K562 (cell line): ENCODE data around the gene NUB1. TPM values are rescaled to one million over a fixed set of nuclear protein-coding genes. Genes with fewer than 3 reads are reported as not detected.

Experiments used
- ATAC-seq: fragments of 200-7000 bp; cut with Tn5 transposase; 3 replicates; pipeline ENCODE4 v1.9.1; 2020; ENCODE audit warnings: moderate library complexity
- BruUV-seq: library from RNA; stranded (reverse); fragments of 400-500 nt; replicated peaks from 2 replicates; lab custom pipeline; 2021; lab: Mats Ljungman, UMichigan
- CTCF ChIA-PET: fragments of 300-600 bp; formaldehyde crosslinking; extraction: SDS; loops from one replicate; lab custom pipeline; 2021; ENCODE audit warnings: low intra/inter-chr PET ratio; lab: Yijun Ruan, JAX
- POLR2A ChIA-PET: fragments of 300-600, 350-650 bp; sonication (Branson Sonifier 250); formaldehyde crosslinking; extraction: SDS; loops from one replicate; lab custom pipeline; 2021; ENCODE audit warnings: antibody characterized with exemption, inconsistent platforms; lab: Yijun Ruan, JAX
- DNase-seq, 4 experiments: peaks; one replicate each; pipeline versions ENCODE4 v3.0.0 to v3.0.0-alpha.2; 2011 to 2018; ENCODE audit warnings: low spot score in 3 of 4, mixed read lengths in 3 of 4; ENCODE audit errors: extremely low read depth in 1 of 4
- FAIRE-seq: peaks from 2 replicates; lab custom pipeline; 2011; peaks lifted over from hg19 to GRCh38; lab: Jason Lieb, UNC
- H2AFZ ChIP-seq: 2 replicates; pipeline ENCODE4 v1.6.0; 2011; ENCODE audit warnings: low read depth, low read length, control low read depth, inconsistent platforms
- H3K27ac ChIP-seq: fragments of 200-600 bp; 3 replicates; pipeline ENCODE4 v1.8.0; 2011; ENCODE audit warnings: low read depth, mild to moderate bottlenecking, control low read depth, inconsistent platforms, low read length, moderate library complexity, mixed read lengths; ENCODE audit errors: extremely low read depth
- H3K27me3 ChIP-seq, 2 experiments: fragments of 300-600 bp in 1 of 2; 2 replicates in 1 of 2; 3 replicates in 1 of 2; pipeline versions ENCODE4 v1.6.0 to v1.8.0; 2011; ENCODE audit warnings: inconsistent platforms in 2 of 2, low read length in 2 of 2, mild to moderate bottlenecking in 1 of 2, mixed read lengths in 1 of 2, moderate library complexity in 1 of 2; ENCODE audit not compliant: control insufficient read depth in 2 of 2, insufficient read depth in 2 of 2
- H3K36me3 ChIP-seq: fragments of 300-600 bp; 3 replicates; pipeline ENCODE4 v1.8.0; 2011; ENCODE audit warnings: mild to moderate bottlenecking, low read length, inconsistent platforms; ENCODE audit not compliant: control insufficient read depth, insufficient read depth
- H3K4me1 ChIP-seq, 2 experiments: fragments of 200-600 bp in 1 of 2; replicated peaks in 1 of 2; 2 replicates in 1 of 2; 3 replicates in 1 of 2; pipeline versions ENCODE4 v1.5.1 to v1.8.0; 2011; ENCODE audit warnings: inconsistent platforms in 2 of 2, low read length in 2 of 2, mild to moderate bottlenecking in 1 of 2, mixed read lengths in 1 of 2, moderate library complexity in 1 of 2; ENCODE audit not compliant: control insufficient read depth in 2 of 2, insufficient read depth in 2 of 2
- H3K4me2 ChIP-seq: 2 replicates; pipeline ENCODE4 v1.6.1; 2011; ENCODE audit warnings: low read length, control low read depth, inconsistent platforms, mixed read lengths; ENCODE audit not compliant: insufficient read depth
- H3K4me3 ChIP-seq: fragments of 200-600 bp; sonication (generic), shearing (Covaris generic); 2 replicates; pipeline ENCODE4 v1.5.1; 2016; ENCODE audit warnings: control low read depth, inconsistent platforms
- H3K79me2 ChIP-seq: fragments of 200-600 bp; 3 replicates; pipeline ENCODE4 v1.8.0; 2011; ENCODE audit warnings: low read length, inconsistent platforms; ENCODE audit not compliant: control insufficient read depth, insufficient read depth
- H3K9ac ChIP-seq, 2 experiments: 2 replicates each; pipeline versions ENCODE4 v1.6.0 to v1.6.1; 2011; ENCODE audit warnings: low read depth in 2 of 2, low read length in 2 of 2, control low read depth in 1 of 2, inconsistent platforms in 1 of 2, mild to moderate bottlenecking in 1 of 2, mixed read lengths in 1 of 2; ENCODE audit not compliant: insufficient read depth in 1 of 2
- H3K9me1 ChIP-seq: one replicate; pipeline ENCODE4 v1.6.0; 2011; ENCODE audit warnings: inconsistent platforms, mild to moderate bottlenecking, low read length, moderate library complexity; ENCODE audit not compliant: control insufficient read depth, insufficient read depth
- H3K9me3 ChIP-seq: replicated peaks from 2 replicates; pipeline ENCODE4 v1.5.1; 2011; ENCODE audit warnings: low read depth, low read length, inconsistent platforms; ENCODE audit not compliant: control insufficient read depth, insufficient read depth
- H4K20me1 ChIP-seq: replicated peaks from 2 replicates; pipeline ENCODE4 v1.6.1; 2011; ENCODE audit warnings: low read length, inconsistent platforms, mixed read lengths; ENCODE audit not compliant: control insufficient read depth, insufficient read depth
- ARID4B ChIP-seq: sonication (generic); formaldehyde crosslinking; IDR thresholded peaks from 2 replicates; pipeline ENCODE4 v1.8.0; 2022; ENCODE audit warnings: mild to moderate bottlenecking, missing genetic modification reagents
- BCOR ChIP-seq: fragments of 450-650 bp; IDR thresholded peaks from 2 replicates; pipeline ENCODE4 v1.6.1; 2016
- DMBX1 ChIP-seq: fragments of 250-450 bp; sonication (Bioruptor Pico); IDR thresholded peaks from 2 replicates; pipeline ENCODE4 v1.8.0; 2022; ENCODE audit warnings: inconsistent platforms, mild to moderate bottlenecking, moderate library complexity, borderline replicate concordance
- MYBL2 ChIP-seq, 2 experiments: fragments of 450-650 bp in 1 of 2; sonication (generic) in 1 of 2; formaldehyde crosslinking in 1 of 2; IDR thresholded peaks; 2 replicates each; pipeline versions ENCODE4 v1.6.1 to v1.8.1; 2017 to 2022; ENCODE audit warnings: borderline replicate concordance in 1 of 2, inconsistent platforms in 1 of 2, low read depth in 1 of 2, mild to moderate bottlenecking in 1 of 2, missing genetic modification reagents in 1 of 2, moderate library complexity in 1 of 2
- PHF21A ChIP-seq: fragments of 450-650 bp; IDR thresholded peaks from 2 replicates; pipeline ENCODE4 v1.6.1; 2017; ENCODE audit warnings: low read depth, borderline replicate concordance
- RREB1 ChIP-seq: fragments of 250-450 bp; sonication (Bioruptor Pico); IDR thresholded peaks from 2 replicates; pipeline ENCODE4 v1.4.0; 2020
- ZNF124 ChIP-seq: sonication (generic); formaldehyde crosslinking; IDR thresholded peaks from 2 replicates; pipeline ENCODE4 v1.8.1; 2022; ENCODE audit warnings: missing genetic modification reagents
- ZNF740 ChIP-seq, 3 experiments: fragments of 200-800 bp in 1 of 3; sonication (Bioruptor generic) in 1 of 3; sonication (generic) in 1 of 3; formaldehyde crosslinking in 1 of 3; IDR thresholded peaks; 2 replicates each; pipeline versions ENCODE4 v1.6.1 to v1.8.0; 2016 to 2022; ENCODE audit warnings: mild to moderate bottlenecking in 2 of 3, missing compliant biosample characterization in 2 of 3, missing genetic modification characterization in 2 of 3, missing genetic modification reagents in 1 of 3
- ZNF77 ChIP-seq: fragments of 250-450 bp; sonication (Bioruptor Pico); IDR thresholded peaks from 2 replicates; pipeline ENCODE4 v1.5.0; 2020
- ZNF778 ChIP-seq: fragments of 450-650 bp; formaldehyde crosslinking; IDR thresholded peaks from 2 replicates; pipeline ENCODE4 v1.4.0; 2020; ENCODE audit warnings: mild to moderate bottlenecking, moderate library complexity
- WGBS: fragments of 100-300 bp; shearing (Covaris generic); methylation state at CpG from one replicate; pipeline ENCODE4 v1.1.6; 2016; ENCODE audit warnings: low coverage, mixed read lengths; ENCODE audit not compliant: insufficient coverage; ENCODE audit errors: missing lambda C conversion rate; 5-methylcytosine and 5-hydroxymethylcytosine counted together
- in situ Hi-C: fragments of 300-500 bp; cut with MboI; formaldehyde crosslinking; loops from 4 replicates; pipeline ENCODE4 v1.15.0; 2018; ENCODE audit warnings: inconsistent platforms, mixed read lengths
- intact Hi-C: fragments of 100-400 bp; cut with micrococcal nuclease; formaldehyde crosslinking; loops from 2 replicates; pipeline ENCODE4 v1.14.2; 2022
- polyA plus RNA-seq, 8 experiments: library from polyadenylated mRNA; depleted of rRNA in 4 of 8; stranded (reverse) in 5 of 8; unstranded in 3 of 8; fragments of >200 nt; fragmentation: Nextera tagmentation in 2 of 8; fragmentation: Illumina TruSeq in 1 of 8; extraction: Ambion mirVana in 2 of 8; extraction: Trizol in 1 of 8; gene quantifications; 2 replicates each; pipeline versions ENCODE4 v1.2.1 to v1.2.3, GENCODE V29; 2011 to 2014; ENCODE audit warnings: inconsistent platforms in 1 of 8, missing spikeins in 1 of 8
- total RNA-seq, 7 experiments: library from RNA; depleted of rRNA in 6 of 7; stranded (reverse); fragments of >200 nt in 6 of 7; fragmentation: Illumina TruSeq in 2 of 7; extraction: Trizol in 2 of 7; gene quantifications; 2 replicates each; pipeline versions ENCODE4 v1.2.1 to v1.2.3, GENCODE V29; 2011 to 2021; ENCODE audit warnings: low replicate concordance in 1 of 7

NUB1 gene
- total and polyA plus RNA-seq, 9 of the 15 experiments (the other 6 are each of a cell fraction or from before 2014, with no cell fraction given), result 43.2 to 159 (median 85.2) TPM

GRCh38 chr7:151412318-151412717 is 70.7 kb downstream of the NUB1 start:
- no peaks in the 10 kb centered on the region; the same call in 1 of the 2 replicates for H3K9me3 ChIP-seq
- H3K79me2 ChIP-seq, result no peaks in the 10 kb centered on the region
- ChIA-PET POLR2A (interaction anchor here (0.7 kb wide), 1 partner anchor 11 kb away, joined by 4 read pairs; no protein-coding TSS in a partner anchor), CTCF (interaction anchor here (0.7 kb wide), 1 partner anchor 199 kb away, joined by 3 read pairs; no protein-coding TSS in a partner anchor)
- H3K36me3 ChIP-seq, result no peaks in the 10 kb centered on the region
- H3K4me1 ChIP-seq, result peaks cover 11 to 17% of the 10 kb centered on the region in 2 experiments
- WGBS, result 32% methylated on average over 4 of the region's 4 CpGs
- in situ Hi-C loops (no loop called here), intact Hi-C loops (loop anchor here (5.0 kb wide), 1 partner anchor 35 kb away; no protein-coding TSS in a partner anchor)
- H4K20me1 ChIP-seq, result no peaks in the 10 kb centered on the region
- DNase-seq (no peak), FAIRE-seq (no peak), ATAC-seq (no peak)
- no TSS peak for BruUV-seq
- H3K9ac ChIP-seq, result no peak overlapping the region
- no peak overlapping the region for H3K4me3 ChIP-seq
- peaks cover 4 to 14% of the 10 kb centered on the region in 2 experiments; a peak in 3 of 5 replicates for H3K27me3 ChIP-seq
- H3K9me1 ChIP-seq, result no peaks in the 10 kb centered on the region
- H2AFZ ChIP-seq, result peak overlapping the region; percentile 76; the same call in 1 of the 2 replicates
- H3K27ac ChIP-seq, result no peak overlapping the region
- no peak overlapping the region for H3K4me2 ChIP-seq
- TF ChIP-seq ZNF740 (CRISPR knock-in tag; IDR thresholded peaks at IDR 0.05) (no peak), ZNF740 (tag; IDR thresholded peaks at IDR 0.05) (no peak), RREB1 (CRISPR knock-in tag) (no peak), DMBX1 (CRISPR knock-in tag) (no peak), ZNF77 (CRISPR knock-in tag) (no peak), ARID4B (no peak), ZNF778 (no peak), PHF21A (no peak), BCOR (no peak), ZNF124 (CRISPR knock-in tag) (no peak), MYBL2 (IDR thresholded peaks at IDR 0.05; ENCODE audit: low read depth) (no peak), MYBL2 (CRISPR knock-in tag; IDR thresholded peaks at IDR 0.05; ENCODE audit: borderline replicate concordance) (no peak)
